Fibroblast of lung (primary cell): Measurements from ENCODE around the gene ANKRD7.

Experiments used
- CTCF ChIP-seq, 2 donors: IDR thresholded peaks in 1 of 2; conservative IDR thresholded peaks in 1 of 2; 1 replicate in 1 of 2; 2 replicates in 1 of 2; pipeline ENCODE4 v1.5.1; 2011 to 2012; ENCODE audit warnings: low read length in 2 of 2, control low read depth in 1 of 2, inconsistent platforms in 1 of 2, low read depth in 1 of 2, mild to moderate bottlenecking in 1 of 2
- EZH2 ChIP-seq: IDR thresholded peaks from 2 replicates; pipeline ENCODE4 v1.5.1; 2012; ENCODE audit warnings: low read length, control low read depth, mild to moderate bottlenecking; ENCODE audit errors: missing control alignments

- TF ChIP-seq CTCF (conservative IDR thresholded peaks at IDR 0.05 in 1 of 2, IDR thresholded peaks at IDR 0.05 in 1 of 2; ENCODE audit: low read depth in 1 of 2, low read length in 2 of 2) = no peak
- TF ChIP-seq EZH2 = no peak
Observed at GRCh38 chr7:118233799-118234198, 9.3 kb downstream of the ANKRD7 start.
